ENCODE data around the gene GRID1.

- TF ChIP-seq, protein P1, sequence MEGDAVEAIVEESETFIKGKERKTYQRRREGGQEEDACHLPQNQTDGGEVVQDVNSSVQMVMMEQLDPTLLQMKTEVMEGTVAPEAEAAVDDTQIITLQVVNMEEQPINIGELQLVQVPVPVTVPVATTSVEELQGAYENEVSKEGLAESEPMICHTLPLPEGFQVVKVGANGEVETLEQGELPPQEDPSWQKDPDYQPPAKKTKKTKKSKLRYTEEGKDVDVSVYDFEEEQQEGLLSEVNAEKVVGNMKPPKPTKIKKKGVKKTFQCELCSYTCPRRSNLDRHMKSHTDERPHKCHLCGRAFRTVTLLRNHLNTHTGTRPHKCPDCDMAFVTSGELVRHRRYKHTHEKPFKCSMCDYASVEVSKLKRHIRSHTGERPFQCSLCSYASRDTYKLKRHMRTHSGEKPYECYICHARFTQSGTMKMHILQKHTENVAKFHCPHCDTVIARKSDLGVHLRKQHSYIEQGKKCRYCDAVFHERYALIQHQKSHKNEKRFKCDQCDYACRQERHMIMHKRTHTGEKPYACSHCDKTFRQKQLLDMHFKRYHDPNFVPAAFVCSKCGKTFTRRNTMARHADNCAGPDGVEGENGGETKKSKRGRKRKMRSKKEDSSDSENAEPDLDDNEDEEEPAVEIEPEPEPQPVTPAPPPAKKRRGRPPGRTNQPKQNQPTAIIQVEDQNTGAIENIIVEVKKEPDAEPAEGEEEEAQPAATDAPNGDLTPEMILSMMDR (optimal IDR thresholded peaks at IDR 0.05 in 1 of 3, IDR thresholded peaks at IDR 0.05 in 1 of 3, conservative IDR thresholded peaks at IDR 0.05 in 1 of 3; ENCODE audit: extremely low read depth in 1 of 3, insufficient read depth in 2 of 3, low read length in 3 of 3), result no peak
- no peak for TF ChIP-seq EZH2 (IDR thresholded peaks at IDR 0.05; ENCODE audit: low read length)
Measured at GRCh38 chr10:86004337-86004736, 362.3 kb downstream of the GRID1 start.
